Activated CD4-positive, alpha-beta T cell treated with anti-CD3 and anti-CD28 coated beads for 1 hour (primary cell): ENCODE data around the gene AQP9.
"Not testable (repeated sequence)": the region's sequence is repeated elsewhere in the genome, so short reads cannot be mapped to it uniquely, and the experiment has no call there.

Source experiments
- DNase-seq: peaks from one replicate; pipeline ENCODE4 v3.0.0-alpha.2; 2020

AQP9 gene

DNA sequence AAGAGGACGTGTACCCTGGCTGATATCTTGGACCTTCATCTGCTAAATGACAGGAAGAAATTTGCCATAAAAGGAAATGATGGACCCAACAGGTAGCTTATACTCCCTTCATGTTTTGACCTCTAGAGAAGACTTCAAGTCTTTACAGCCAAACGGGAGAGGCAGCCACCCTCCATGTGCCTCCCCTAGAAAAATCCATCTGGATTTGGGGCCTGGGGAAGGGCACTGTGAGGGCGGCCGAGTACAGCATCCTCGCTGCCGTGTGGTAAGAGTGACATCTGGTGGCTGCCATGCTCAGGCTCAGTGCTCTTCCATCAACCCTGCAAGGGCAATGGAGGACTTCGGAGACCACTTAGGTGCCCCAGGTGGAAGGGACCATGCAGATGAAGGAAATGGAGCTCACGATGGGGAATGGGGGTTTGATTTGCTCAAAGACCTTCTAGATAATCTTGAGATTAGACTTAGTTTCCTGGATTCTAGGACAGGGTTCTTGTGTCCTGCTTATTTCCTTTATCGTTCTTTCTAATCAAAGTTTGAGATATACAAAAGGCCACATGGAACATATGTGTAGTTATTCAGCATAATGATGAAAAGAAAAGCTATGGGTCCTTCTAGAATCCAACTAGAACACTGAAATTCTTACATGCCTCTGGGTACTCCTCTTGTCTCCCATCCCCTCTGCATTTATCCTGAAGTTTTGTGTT lies 44.4 kb downstream of the AQP9 start:
- no peak for DNase-seq

DNA sequence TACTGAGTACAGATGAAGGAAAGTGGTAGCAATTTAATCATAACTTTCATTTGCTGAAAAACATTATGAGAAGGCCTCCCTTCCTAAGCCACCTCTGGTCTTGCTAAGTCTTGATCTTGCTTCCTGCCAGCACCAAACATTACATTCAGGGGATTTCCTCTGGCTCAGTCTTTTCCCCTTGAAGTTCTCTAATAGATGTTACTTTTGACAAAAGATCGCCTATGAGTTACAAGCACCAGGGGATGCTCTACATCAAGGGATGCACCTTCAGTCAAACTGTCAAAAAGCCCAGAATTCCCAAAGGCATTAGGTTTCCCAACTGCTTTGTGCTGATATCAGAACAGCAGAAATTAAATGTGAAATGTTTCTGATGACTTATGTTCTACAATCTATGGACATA lies 47.3 kb downstream of the AQP9 start:
- no peak for DNase-seq

DNA sequence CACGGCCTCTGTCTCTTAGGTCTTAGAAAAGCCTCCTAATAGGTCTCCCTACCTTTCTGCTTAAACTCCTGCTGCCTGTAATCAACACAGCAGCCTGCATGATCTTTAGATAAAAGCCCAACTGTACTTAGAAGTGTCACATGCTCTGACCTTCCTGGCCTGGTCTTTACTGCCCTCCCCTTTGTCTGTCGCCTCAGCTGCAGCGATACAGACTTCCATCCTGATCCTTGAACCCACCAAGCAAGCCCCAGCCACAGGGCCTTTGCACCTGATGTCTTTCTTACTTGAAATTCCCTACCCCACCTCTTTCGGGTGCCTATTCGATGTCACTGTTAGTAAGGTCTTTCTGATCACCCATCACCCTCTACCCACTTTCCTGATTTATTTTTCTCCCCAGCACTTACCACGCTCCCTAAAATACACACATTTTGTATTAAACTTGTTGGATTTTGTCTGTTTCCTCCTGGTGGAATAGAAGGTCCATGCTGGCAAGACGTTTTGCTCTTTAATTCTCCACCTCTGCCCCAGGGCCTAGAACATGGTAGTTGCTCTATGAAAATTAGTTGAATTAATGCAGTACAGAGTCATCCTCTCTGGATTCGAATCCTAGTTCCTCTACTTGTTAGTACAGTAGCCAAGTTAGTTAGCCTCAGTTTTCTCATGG lies 51.1 kb downstream of the AQP9 start:
- DNase-seq, result no peak

DNA sequence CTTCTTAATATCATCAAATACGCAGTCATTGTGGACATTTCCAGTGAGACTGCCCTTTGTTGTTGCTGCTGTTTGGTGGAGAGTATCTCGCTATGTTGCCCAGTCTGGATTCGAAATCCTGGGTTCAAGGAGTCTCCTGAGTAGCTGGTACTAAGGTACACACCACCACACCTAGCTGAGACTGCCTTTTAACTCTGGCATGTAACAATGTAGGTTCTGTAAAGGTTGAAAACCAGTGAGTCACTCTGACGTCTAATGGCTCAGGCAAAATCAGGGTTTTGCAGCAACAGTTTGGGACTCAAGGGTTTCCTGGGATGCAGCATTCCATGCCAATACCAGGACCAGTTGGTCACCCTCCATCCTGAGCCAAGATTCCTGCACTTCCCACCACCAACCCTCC lies 52.2 kb downstream of the AQP9 start:
- no peak for DNase-seq

DNA sequence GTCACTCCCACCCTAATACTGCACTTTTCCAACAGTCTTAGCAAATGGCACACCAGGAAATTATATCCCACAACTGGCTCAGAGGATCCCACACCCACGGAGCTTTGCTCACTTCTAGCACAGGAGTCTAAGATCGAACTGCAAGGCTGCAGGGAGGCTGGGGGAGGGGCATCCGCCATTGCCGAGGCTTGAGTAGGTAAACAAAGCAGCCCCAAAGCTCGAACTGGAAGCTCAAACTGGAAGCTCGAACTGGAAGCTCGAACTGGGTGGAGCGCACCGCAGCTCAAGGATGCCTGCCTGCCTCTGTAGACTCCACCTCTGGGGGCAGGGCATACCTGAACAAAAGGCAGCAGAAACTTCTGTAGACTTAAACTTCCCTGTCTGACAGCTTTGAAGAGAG lies 55.5 kb downstream of the AQP9 start:
- DNase-seq, result not testable (repeated sequence)

DNA sequence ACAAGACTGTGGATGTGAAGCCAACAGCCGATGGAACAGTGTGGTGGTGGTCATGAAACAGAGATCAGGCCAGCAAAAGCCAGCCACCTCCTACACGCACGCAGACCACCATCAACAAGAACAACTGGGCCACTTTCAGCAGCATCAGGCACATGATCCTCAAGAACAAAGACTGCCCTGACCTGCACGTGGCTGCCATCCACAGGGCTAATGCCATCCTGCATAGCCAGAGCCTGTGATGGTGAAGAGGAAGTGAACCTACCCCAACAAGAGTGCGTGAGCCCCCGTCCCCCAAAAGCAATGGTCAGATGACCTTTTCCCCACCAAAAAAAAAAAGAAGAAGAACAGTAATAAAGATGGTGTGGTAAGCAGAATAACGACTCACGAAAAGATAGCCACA lies 62.6 kb downstream of the AQP9 start:
- DNase-seq, result no peak

DNA sequence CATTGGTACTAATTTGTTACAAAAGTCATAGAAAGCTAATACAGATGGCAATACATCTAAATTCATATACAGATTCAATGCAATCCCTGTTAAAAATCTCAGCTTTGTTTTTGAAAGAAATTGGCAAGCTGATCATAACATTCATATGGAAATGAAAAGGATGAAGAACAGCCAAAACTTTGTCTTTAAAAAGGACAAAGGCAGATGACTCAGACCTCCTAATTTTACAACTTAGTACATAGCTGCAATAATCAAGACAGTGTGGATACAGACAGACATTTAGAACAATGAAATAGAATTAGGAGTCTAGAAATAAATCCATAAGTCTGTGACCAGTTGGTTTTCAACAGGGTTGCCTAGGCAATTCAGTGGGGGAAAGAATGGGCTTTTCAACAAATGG lies 63.3 kb downstream of the AQP9 start:
- DNase-seq, result no peak

DNA sequence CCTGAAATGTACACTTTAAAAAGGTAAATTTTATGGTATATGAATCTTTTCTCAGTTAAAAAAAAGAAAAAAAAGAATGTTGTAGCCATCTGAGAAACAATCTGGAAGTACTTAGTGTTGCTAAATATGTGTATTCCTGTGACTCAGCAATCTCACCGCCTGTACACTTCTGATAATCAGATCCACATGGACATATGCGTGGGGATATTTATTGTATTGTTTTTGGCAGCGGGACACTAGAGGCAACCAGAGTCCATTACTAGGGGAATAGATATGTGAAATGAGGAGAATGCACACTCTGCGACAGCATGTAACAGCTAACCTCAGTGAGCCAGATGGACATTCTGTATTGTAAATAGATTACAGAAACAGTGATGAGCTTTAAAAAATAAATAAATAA lies 65.4 kb downstream of the AQP9 start:
- no peak for DNase-seq

DNA sequence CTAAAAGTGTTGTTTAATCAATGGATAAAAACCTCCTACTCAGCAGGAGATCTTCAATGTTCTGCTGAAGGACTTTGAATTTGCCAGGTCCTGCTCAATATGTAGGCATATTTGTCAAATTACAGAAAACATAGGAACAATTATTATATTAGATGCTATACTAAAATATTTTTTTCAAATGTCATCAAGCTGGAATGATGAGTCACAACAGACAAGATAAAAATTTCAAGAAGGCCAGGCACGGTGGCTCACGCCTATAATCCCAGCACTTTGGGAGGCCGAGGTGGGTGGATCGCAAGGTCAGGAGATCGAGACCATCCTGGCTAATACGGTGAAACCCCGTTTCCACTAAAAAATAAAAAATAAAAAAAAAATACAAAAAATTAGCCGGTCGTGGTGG lies 68.0 kb downstream of the AQP9 start:
- no peak for DNase-seq

DNA sequence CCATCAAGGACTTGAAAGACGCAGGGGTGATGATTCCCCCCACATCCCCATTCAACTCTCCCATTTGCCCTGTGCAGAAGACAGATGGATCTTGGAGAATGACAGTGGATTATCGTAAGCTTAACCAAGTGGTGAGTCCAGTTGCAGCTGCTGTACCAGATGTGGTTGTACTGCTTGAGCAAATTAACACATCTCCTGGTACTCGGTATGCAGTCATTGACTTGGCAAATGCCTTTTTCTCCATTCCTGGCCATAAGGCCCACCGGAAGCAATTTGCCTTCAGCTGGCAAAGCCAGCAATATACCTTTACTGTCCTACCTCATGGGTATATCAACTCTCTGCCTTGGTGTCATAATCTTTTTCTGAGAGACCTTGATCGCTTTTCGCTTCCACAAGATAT lies 70.0 kb downstream of the AQP9 start:
- DNase-seq, result not testable (repeated sequence)

DNA sequence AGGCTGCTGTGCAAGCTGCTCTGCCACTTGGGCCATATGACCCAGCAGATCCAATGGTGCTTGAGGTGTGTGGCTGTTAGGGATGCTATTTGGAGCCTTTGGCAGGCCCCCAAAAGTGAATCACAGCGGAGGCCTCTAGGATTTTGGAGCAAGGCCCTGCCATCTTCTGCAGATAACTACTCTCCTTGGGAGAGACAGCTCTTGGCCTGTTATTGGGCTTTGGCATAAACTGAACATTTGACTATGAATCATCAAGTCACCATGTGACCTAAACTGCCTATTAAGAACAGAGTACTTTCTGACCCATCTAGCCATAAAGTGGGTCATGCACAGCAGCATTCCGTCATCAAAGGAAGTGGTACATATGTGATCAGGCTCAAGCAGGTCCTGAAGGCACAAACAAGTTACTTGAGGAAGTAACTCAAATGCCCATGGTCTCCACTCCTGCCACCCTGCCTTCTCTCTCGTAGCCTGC lies 70.9 kb downstream of the AQP9 start:
- not testable (repeated sequence) for DNase-seq

DNA sequence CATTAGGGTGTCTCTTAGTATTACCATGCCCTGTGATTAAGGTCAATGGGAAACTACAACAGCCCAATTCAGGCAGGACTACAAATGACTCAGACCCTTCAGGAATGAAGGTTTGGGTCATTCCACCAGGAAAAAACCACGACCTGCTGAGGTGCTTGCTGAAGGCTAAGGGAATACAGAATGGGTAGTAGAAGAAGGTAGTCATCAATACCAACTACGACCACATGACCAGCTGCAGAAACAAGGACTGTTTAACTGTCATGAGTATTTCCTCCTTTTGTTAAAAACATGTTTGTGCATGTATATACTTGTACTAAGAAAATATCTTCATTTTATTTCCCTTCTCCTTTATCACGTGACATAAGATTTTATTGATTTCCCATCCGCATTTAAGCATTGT lies 71.8 kb downstream of the AQP9 start:
- not testable (repeated sequence) for DNase-seq

DNA sequence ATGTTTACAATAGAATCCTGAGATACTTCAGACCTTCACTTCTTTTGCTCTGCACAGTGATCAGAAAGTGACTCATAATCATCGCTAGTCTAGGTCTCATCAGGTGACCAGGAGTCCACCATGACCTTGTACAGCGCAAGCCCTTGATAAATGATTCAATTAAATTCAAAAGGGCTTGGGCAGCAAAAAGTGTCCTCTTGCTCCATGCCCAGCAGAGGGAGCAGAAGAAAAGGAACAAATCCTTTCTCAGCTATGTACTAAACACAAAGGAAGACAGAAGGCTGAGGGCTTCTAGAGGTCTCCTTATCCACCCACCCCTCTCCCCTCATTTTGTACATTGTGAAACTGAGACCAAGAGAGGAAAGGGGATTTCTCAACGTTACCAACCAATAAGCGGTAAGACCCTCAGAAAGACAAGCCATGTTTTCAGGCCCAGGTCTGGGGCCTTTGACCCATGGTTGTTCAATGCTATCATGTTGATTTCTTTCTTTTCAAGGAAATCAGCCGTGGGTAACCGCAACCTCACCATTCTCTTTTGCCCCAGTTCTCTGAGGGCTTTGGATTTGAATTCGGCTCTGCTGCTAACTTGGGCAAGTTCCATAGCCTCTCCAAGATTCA lies 74.8 kb downstream of the AQP9 start:
- DNase-seq, result no peak

DNA sequence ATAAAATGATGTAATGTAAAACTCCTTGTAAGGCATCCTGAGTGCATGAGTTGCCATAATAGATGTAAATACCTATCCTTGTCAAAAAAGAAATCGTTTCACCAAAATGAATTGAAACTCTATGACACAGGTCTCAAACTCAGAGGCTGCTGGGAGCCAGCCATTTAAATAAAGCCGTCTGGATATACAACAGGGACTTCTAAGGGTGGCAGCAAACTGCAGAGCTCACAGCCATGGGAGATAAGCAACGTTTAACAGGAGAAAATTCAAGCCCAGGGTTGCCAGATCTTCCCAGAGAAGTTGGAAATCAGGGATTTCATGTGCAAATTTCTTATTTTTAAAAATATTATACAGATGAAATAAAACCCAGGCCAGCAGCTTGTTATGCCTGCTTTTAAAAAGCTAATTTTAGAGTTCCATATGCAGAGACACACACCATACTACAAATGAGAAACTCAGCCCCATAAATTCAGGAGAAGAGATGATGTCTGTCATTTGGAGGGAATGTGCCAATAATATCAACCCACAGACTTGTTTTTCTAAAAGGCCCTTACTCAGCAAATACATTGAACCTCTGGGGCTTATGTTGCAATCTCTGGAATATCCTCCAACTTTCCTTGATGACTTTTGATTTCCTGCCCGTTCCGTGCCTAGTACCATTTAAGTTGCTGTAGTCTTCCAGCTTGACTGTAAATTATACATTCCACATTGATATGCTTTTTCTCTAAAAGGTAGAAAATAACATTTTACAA lies 75.6 kb downstream of the AQP9 start:
- no peak for DNase-seq

DNA sequence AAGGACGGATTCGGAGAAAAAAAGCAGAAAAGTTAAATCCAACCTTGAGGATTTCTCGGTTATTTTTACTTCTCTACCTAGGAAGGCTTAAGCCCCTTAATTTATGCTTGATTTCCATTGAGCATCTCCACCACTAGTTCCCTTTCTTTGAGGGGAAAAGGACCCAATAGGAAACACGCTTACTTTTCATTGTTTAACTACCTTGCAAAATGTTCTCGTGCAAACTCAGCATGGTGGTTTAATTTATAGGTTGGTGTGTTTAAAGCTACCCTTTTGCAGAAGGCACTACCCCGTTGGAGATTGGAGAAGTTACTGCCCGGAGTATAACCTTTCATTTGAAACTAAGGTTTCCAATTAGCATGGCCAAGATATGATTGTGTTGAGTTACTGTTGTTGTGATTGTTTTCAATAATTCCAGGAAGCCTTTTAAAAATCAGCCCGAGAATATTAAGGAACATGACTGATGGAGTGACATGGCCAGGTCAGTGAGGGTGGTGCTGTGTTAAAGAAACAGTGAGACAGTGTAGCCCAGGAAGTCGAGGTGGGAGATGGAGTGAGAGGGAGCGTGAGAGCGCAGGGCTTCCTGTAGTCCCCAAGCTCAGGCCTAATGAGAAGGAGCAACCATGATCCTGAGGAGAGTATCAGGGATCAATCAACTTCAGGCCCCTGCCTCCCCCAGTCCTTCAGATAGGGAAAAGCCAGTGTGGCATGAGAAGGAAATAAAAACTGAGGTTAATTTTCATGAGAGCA lies 76.6 kb downstream of the AQP9 start:
- no peak for DNase-seq

DNA sequence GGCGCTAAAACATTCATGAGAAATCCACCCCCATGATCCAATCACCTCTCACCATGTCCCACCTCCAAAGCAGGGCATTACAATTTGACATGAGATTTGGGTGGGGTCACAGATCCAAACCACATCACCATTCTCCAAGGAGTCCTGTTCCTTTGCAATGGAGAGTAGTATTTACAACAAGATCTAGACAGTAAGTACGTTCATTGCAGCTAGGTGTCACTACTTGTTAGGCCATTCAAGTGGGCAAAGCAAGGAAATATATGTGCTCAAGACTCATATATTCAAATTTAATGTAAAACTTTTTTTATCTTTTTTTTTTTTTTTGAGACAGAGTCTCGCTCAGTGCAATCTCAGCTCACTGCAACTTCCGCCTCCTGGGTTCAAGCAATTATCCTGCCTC lies 79.3 kb downstream of the AQP9 start:
- no peak for DNase-seq

DNA sequence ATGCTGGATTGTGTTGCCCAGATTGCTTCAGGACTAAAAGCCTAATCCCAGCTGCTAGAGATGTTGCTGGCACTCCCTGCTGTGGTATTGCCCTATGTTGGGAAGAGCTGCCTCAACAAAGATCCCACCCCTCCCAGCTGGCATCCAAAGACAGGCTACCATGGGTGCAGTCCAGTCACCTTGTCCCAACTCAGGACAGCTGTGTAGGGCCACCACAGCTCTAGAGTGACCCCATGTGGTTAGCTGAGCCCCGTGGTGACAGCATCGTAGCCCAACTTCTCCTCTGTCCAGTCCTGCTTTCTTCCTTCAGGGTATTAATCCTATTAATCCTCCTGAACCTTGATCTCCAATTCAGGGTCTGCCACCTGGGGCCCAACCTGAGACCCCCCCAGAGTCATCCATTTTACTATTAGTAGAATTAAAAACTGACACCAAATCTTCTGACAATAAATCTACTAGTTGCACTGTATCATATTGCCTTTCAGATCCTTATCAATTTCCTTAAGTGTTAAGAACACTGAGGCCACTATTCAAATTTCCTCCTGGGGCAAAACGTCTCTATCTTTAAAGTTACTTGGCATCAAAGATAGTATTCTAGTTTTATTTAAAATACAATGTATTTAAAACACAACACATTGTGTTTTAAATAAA lies 83.5 kb downstream of the AQP9 start:
- DNase-seq, result no peak

DNA sequence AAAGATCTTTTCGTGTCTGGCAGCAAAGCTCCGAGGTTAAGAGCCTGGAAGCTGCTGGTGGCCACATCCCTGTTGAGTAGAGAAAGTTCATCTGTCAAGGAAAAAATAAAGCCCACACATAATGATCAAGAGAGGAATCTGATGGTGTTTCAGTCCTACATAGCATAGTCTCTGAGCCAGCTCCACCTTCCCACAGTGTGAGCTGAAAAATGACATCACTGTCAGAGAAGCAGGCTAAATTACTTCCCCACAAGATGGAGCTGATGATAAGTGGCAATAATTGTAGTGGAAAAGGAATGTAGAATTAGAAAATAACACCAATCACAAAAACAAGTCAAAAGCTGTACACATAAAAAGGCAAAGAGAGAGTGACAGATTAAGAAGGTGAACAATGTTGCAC lies 84.5 kb downstream of the AQP9 start:
- DNase-seq, result no peak

DNA sequence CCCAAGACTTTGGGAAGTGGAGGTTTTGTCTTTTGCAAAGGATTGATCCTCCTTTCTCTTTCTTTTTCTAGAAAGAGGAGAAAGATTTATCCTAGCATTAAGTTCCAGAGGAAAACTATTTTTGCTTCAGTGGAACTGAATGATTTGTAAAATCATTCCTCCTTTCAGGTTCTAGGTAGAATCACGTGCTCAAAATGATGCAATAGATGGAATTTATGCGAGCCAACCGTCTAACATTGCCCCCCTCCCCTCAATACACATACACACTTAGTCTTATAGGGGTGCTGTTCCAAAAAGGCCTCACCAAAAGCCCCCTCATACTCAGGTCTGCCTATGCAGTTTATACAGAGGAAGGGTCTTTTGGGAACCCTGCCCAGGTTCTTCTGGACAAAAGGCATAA lies 85.3 kb downstream of the AQP9 start:
- DNase-seq, result no peak

DNA sequence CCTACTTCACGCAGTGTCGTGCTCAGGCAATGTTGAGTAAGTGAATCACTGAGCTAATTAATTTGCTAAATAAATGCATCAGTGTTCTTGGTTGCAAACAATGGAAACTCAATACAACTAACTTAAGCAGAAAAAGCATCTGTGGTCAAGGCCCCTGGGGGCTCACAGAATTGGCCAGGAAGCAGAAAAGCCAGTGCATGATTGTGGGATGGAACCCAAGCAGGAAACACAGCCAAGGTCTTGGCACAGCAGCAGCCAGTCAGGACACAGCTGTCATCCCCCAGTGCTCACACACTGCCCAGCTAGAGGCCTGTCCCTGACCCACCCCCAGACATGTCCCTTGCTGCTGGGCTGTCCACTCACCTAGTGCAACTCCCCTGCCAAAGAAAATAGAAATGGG lies 85.9 kb downstream of the AQP9 start:
- DNase-seq, result no peak

DNA sequence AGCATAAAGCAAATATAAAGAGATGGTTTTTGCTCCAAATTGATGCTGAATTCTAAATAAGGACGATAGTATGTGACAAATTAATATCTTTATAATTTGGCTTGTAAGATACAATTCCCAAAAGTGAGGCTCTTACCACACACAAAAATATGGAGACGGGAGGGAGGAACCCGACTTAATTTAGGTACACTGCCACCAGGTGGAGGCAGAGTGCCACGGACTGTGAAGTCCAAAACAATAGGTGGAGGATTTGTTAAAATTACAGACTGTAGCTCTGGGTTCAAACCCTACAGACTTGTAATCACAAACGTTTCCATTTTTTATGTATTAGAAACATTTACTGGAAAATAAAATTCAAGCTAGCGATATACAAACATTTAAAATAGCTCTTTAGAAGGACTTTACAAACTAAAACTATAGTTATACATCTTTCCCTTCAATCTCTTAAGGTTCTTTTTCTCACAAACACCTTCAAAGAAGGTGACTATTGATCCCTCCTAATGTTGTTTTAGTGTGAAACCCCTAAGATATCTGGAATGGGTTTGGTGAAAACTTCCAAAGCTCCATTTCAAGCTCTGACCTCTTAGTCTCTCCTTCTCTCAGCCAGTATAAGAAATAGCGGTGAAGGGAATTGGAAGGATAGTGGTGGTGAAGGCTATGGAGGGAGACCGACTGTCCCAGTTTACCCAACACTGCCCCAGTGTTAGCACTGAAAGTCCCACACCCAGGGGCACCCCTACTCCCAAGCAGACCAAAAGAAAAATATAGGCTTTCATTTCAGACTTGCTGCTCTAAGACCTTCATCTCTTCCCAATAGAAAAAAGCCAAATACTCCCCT lies 89.7 kb downstream of the AQP9 start:
- peak; percentile 43 for DNase-seq
